ENCODE results near the gene CAMK2A.
"Not testable (repeated sequence)": the region's sequence is repeated elsewhere in the genome, so short reads cannot be mapped to it uniquely, and the experiment has no call there.

Gene CAMK2A

GRCh38 chr5:150252489-150252888 lies 37.1 kb downstream of the CAMK2A start:
- ChIA-PET POLR2A (ENCODE audit: low non-redundant PET) (no interaction called here), CTCF (interaction anchor here (0.7 kb wide), 1 partner anchor 95 kb away, joined by 4 read pairs; no protein-coding TSS in a partner anchor)
- no peak for DNase-seq (ENCODE audit: low spot score)
- no peak for TF ChIP-seq CTCF (conservative IDR thresholded peaks at IDR 0.05; ENCODE audit: low read depth)
- no peak overlapping the region for H3K27ac ChIP-seq

- ChIA-PET POLR2A (ENCODE audit: low non-redundant PET) (no interaction called here), CTCF (no interaction called here)
- no peak overlapping the region for H3K27ac ChIP-seq
- no peak for TF ChIP-seq CTCF (conservative IDR thresholded peaks at IDR 0.05; ENCODE audit: low read depth)
- no peak for DNase-seq (ENCODE audit: low spot score)
Observed at GRCh38 chr5:150251504-150251903, 38.1 kb downstream of the CAMK2A start.

- ChIA-PET CTCF (interaction anchor here (0.6 to 1.3 kb wide), 3 partner anchors 31 to 185 kb away, joined by 3 to 5 read pairs (median 3); no protein-coding TSS in a partner anchor), POLR2A (ENCODE audit: low non-redundant PET) (no interaction called here)
- no peak overlapping the region for H3K27ac ChIP-seq
- DNase-seq (ENCODE audit: low spot score) = no peak
- no peak for TF ChIP-seq CTCF (conservative IDR thresholded peaks at IDR 0.05; ENCODE audit: low read depth)
Observed at GRCh38 chr5:150249744-150250143, 39.8 kb downstream of the CAMK2A start.

- H3K27ac ChIP-seq = no peak overlapping the region
- no peak for DNase-seq (ENCODE audit: low spot score)
- ChIA-PET POLR2A (ENCODE audit: low non-redundant PET) (no interaction called here), CTCF (interaction anchor here (0.6 kb wide), 3 partner anchors 85 to 1324 kb away, joined by 3 read pairs; no protein-coding TSS in a partner anchor)
- TF ChIP-seq CTCF (conservative IDR thresholded peaks at IDR 0.05; ENCODE audit: low read depth) = no peak
Observed at GRCh38 chr5:150248946-150249345, 40.6 kb downstream of the CAMK2A start.

GRCh38 chr5:150248493-150248892 lies 41.1 kb downstream of the CAMK2A start:
- CTCF ChIA-PET = interaction anchor here (0.6 kb wide), 2 partner anchors 85 to 1324 kb away, joined by 3 read pairs; no protein-coding TSS in a partner anchor
- POLR2A ChIA-PET (ENCODE audit: low non-redundant PET); H3K27ac ChIP-seq; DNase-seq (ENCODE audit: low spot score): not testable (repeated sequence)

- TF ChIP-seq CTCF (conservative IDR thresholded peaks at IDR 0.05; ENCODE audit: low read depth) = no peak
- no peak for DNase-seq (ENCODE audit: low spot score)
- ChIA-PET POLR2A (ENCODE audit: low non-redundant PET) (no interaction called here), CTCF (interaction anchor here (0.6 to 0.7 kb wide), 5 partner anchors 140 to 433 kb away, joined by 3 to 5 read pairs (median 5); no protein-coding TSS in a partner anchor)
- no peak overlapping the region for H3K27ac ChIP-seq
Observed at GRCh38 chr5:150247726-150248125, 41.8 kb downstream of the CAMK2A start.

- CTCF ChIA-PET = interaction anchor here (0.7 kb wide), 1 partner anchor 189 kb away, joined by 3 read pairs; no protein-coding TSS in a partner anchor
- POLR2A ChIA-PET (ENCODE audit: low non-redundant PET) = interaction anchor here (0.6 kb wide), 1 partner anchor 744 kb away, joined by 8 read pairs; no protein-coding TSS in a partner anchor
- no peak for DNase-seq (ENCODE audit: low spot score)
- no peak overlapping the region for H3K27ac ChIP-seq
- TF ChIP-seq CTCF (conservative IDR thresholded peaks at IDR 0.05; ENCODE audit: low read depth) = no peak
Observed at GRCh38 chr5:150246835-150247234, 42.7 kb downstream of the CAMK2A start.

Measured in RWPE1 (cell line).